NCI-H524 treated with DMSO at 0.1 percent for 48 hours (cell line): ENCODE data around the gene MIDN.

Experiments
- DNase-seq: peaks from one replicate; lab custom pipeline; 2025; lab: John Stamatoyannopoulos, UW

MIDN gene

GRCh38 chr19:1259206-1259875, 11.0 kb downstream of the MIDN start:
- DNase-seq: no peak

GRCh38 chr19:1259876-1260748, 11.7 kb downstream of the MIDN start:
- no peak for DNase-seq

DNA sequence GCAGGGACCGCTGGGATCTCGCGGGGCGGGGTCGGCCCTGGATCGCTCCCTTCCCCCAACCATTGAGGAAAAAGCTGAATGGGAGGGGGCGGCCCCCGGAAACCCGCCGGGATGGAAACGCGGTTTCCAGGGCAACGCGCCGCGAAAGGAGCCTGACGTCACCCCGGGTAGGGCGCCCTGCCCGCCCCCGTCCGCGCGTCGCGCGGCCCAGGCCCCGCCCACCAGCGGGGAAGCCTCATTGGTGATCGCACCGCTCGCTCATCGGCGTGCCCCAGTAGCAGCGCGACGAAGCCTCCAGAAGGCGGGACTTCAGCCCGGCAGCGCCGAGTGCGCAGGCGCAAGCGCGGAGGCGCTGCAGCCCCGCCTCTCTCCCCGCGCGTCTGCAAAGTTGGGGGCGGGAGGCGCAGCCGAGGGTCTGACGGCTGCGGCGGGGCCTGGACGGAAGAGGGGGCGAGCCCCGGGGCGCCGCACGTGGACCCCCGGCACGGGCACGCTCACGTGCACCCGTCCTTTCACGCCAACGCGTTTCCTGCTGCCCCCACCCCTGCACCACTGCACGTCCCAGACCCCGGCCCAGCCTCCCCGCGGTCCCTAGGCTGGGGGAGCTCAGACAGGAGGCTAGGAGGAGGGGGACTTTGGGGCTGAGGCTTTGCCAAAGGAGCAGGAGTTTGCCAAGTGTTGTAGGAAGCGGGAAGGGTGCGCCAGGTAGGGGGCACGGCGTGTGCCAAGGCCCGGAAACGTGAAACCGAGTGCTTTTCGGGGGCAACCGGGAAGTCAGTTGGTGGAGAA, 12.6 kb downstream of the MIDN start:
- peak; percentile 54 for DNase-seq

DNA sequence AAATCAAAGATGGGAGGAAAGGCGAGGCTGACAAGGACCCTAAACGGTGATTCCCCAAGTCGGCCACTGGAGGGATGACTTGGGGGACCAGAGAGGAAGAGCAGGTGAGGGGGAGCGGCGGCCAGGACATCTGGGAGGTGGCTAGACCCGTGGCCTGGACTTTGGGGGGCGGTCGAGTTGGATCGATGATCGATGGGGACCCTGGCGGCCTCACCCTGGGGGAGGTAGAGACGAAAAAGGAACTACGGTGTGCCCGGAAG, 13.1 kb downstream of the MIDN start:
- no peak for DNase-seq

DNA sequence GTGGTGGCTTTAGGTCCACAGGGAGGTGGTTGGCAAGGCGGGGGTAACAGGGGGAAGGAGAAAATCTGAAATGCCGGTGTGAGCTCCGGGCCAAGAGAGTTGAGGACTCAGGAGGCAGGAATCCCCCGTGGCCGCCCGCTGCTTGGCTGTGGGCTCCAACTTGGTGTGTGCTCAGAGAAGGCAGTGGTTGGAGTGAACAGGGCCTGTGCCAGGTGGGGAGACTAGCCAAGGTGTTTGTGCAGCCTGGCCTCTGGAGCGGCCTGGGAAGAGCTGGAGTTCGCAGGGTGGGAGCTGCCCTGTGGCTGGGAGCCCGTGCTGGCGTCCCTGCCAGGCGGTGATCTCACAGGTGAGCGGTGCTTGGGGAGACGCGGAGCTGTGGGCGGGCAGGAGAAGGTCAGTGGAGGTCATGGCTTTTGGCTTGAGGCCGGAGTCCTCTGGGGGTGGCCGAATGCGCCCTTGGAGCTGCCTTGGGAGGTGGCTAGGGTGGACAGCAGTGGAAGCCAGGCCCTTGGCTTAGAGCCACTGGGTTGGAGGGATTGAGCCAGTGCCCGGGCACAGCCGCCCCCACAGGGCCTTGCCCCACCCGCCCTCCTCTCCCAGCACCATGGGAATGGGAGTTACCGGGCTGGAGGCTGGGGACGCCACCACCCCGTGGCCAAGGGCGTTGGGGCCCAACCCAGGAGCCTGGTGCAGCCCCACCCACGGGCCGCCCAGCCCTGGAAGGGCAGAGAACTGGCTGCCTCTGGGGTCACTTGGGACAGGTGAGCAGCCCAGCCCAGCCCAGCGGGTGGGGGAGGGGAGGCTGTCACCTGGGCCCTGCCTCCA, 13.6 kb downstream of the MIDN start:
- DNase-seq: no peak

DNA sequence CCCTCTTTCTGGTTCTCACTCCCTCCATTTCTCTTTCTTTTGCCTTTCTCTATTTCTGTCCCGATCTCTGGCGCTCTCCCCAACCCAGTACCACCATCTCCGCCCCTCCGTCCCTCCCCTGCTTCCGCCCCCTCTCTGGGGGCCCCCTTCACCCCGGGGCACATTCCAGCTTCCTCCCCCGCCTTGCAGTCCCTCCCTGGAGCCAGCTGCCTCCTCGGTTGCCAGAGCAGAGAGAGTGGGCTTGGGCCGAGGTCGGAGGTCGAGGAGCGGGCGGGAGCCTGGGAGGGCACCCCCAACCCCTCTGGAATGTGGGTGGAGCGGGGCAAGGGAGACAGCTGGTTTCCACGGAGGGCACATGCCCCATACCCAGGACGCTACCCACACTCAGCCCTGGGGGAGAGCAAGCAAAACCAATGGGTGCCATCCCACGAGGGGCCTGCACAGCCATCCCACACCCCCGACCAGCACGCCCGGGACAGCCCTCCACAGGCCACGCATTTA, 14.3 kb downstream of the MIDN start:
- no peak for DNase-seq

GRCh38 chr19:1263188-1263587, 14.8 kb downstream of the MIDN start:
- DNase-seq: no peak

DNA sequence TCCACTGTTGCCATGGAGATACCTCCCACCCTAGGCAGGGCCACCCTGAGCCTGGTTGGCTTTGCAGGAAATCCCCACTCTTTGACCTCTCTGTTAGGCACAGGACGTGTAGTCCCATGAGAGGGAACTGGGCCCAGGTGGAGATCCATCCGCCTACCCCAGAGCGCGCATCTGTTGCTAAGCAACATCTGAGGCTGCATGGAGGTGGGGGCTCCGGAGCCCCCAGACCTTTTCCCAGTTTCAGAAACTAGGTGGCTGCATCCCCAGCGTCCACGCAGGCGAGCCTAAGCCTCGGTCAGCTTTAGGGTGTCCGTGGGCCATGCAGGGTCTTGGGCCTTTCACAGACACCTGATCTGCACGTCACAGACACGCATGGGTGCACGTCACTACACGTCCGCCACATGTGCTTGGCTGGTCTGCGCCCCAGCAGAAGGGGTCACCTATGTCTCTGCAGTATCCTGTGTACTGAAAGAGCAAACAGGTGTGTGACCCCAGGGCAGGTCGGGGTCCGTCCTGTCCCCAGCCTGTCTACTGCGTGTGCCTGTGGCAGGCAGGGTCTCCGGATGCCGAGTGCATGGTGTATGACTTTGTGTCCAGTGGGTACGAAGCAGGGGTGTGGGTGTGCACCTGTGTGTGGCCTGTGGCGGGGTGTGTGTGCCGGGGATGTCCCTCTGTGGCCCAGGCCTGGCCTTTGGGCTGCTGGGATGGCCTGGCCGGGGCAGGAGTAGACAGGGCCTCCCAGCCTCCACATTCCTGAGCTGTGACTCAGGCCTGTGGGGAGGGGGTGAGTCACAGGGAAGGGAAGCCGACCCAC, 16.6 kb downstream of the MIDN start:
- DNase-seq: no peak

- no peak for DNase-seq
These were observed 17.3 kb downstream of the MIDN start for GRCh38 chr19:1265615-1266128.

DNA sequence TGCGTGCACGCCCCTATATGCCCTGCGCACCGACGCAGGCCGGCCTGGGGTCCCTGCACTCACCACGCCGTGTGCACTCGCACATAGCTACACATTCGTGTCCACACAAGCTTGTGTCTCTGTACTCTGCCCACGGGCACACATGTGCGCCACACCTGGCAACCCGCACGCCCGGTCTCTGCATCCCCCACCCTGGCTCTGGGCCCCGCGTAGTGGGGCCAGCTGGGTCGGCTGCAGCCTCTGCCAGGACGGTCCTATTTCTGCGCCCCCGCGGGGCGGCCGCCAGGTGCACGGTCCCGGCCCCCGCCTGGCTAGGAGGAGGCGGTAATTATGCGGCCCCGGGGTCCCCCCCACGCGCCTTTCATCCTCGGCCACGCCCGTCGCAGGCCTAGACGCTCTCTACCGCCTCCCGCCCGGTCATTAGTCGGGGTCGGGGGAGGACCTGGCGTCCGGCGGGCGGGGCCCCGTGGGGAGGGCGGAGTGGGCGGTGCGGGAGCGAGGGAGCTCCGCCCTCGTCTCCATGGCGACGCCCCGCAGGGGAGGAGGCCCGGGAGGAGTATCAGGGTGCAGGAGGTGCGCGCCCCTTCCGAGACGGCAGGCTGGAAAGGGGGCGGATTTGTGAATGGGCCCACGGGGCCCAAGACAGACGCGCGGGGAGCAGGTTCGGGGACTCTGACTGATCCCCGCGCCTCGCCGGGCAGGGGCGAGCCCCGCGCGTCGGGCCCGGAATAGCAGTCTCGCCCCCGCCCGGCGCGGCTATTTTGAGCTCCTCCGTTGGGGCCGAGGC, 17.9 kb downstream of the MIDN start:
- DNase-seq: no peak

DNA sequence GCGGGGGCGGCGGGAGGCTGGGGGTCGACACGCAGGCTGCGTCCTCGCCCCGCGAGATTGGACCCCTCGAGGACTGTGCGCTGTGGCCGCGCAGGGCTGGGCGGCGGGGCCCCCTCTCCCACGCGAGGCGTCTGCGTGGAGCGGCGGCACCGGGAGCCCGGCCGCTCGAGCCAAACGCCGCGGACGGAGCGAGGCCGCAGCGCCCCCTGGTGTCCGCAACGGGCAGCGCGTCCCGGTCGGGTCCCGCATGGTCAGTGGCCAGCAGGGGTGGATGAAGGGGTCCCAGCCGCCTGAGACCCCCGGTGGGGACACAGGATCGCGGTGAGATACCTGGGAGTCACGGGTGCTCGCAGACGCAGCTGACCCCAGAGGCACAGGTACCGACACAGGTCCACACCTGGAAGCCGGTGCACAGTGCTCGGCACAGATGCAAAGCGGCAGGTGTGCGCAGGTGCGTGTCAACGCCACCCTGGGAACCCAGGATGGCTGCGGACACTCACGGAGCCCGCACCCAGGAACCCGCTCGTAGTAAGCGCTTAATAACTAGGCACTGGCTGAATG, 18.6 kb downstream of the MIDN start:
- no peak for DNase-seq

DNA sequence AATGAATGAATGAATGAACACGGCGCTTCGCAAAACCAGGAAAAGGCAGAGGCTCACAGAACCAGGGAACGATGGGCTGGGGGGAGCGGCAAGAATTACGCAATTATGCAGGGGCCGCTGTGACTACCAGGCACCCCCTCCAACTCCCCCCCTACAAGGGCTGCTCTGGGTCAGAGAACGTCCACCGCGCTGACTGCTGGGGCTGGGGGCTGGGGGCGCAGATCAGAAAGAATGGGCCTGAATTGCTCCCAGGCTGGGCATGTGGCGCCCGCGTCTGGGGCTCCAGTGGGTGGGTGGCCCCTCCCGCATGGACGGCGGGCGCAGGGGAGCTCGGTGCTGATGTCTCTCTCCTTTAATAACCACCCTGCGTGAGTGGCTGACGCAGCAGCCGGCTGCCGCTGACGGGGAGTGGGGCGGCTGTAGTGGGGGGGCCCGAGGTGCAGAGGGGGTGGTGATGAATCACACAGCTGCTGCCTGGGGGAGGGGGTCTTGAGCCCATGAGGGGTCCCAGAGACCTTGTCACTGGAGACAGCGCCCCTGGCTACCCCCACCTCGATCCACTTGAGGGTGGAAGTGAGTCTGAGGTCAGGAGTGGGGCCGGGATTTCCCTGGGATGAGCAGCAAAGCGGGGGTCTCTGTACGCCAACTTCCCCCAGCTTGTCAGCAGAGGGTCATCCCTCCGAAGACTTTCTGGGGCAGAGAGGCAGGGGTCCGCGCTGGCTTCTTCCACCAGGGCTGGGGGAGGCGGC, 19.3 kb downstream of the MIDN start:
- no peak for DNase-seq

DNA sequence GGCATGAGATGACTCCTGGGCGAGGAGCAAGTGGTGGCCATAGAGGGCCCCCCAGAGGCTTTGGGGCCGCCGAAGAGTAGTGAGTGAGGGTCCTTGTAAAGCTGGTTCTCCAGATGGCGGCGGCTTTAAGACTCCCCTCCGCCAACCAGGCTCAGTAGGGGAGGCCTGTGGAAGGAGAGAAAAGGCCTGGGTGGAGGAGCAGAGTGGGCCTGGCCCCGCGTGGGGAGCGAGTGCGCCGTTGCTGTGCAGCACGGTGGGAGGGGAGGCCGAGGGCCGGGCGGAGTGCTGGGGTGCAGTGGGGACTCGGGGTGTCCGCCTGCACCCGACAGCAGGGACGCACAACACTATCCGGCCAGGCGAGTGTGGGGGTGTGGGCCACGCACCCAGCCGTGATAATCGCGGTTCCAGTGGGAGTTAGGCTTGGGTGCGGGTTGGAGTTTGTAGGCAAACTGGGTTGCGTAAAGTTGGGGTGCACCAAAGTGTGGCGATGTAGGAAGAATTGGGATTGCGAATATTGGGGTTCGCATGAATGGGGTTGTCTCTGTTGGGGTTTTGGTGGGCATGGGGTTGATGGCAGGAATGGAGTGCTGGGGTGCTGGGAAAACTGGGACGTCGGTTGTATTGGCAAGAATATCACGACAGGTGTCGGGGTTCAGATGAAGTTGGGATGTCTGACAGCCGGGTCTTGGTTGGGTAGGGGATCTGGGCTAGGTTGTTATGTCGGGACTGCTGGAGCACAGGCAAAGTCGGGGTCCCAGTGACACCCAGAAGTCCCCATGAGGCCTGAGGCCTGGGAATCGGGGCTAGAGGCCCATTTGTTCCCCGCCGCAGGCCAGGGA, 20.1 kb downstream of the MIDN start:
- no peak for DNase-seq

DNA sequence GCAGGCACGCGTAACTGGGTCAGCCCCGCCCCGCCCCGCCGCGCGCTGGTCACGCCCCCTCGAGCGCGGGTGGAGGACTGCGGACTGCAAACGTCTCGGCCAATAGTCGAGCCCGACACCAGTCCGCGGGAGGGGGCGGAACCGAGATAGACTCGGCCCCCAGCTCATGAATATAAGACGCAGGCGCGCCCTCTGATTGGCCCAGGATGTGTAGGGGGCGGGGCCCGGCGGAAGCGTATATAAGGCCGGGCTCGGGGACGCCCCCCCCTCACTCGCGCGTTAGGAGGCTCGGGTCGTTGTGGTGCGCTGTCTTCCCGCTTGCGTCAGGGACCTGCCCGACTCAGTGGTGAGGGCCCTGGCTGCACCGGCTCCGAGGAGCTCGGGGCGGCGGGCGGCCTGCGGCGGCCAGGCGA, 20.7 kb downstream of the MIDN start, which contains the start of gene CIRBP:
TSS of gene CIRBP (plus strand) at position 268 of the 413 bp plus-strand sequence. CDS start 1,602 bp downstream, outside the sequence.
- peak; percentile 91 for DNase-seq

- DNase-seq: peak; percentile 29
These were observed 21.3 kb downstream of the MIDN start for GRCh38 chr19:1269478-1270212.

DNA sequence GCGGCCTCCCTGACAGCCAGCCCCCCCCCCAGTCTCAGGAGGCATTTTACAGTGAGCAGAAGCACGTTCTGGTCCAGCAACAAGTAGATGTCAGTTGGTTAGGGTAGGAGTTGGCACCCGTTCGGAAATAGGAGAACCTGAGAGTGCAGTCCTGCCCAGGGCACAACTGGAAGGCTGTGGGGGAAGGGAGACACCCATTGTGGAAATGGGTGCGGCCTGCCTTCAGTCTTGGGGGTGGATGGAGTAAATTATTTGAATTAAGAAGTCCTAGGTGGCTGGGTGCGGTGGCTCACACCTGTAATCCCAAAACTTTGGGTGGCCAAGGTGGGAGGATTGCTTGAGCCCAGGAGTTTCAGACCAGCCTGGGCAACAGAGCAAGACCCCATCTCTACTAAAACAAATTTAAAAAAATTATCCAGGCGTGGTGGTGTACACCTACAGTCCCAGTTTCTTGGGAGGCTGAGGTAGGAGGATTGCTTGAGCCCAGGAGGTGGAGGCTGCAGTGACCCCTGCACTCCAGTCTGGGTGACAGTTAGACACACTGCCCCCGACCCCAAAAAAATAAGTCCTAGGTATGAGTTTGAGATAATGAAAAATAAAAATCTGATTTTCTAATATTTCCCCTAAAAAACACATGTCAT, 21.9 kb downstream of the MIDN start:
- DNase-seq: no peak
